Esophagus muscularis mucosa (tissue), 4 donors: ENCODE data around the gene RPS6KA5. TPM values are rescaled to one million over a fixed set of nuclear protein-coding genes. Genes with fewer than 3 reads are reported as not detected.
"Not testable (repeated sequence)": the region's sequence is repeated elsewhere in the genome, so short reads cannot be mapped to it uniquely, and the experiment has no call there.

Experiments
- DNase-seq: peaks from one replicate; pipeline ENCODE4 v3.0.0-alpha.2; 2017; ENCODE audit errors: extremely low spot score
- H3K27ac ChIP-seq, 4 donors: fragments of 200-600 bp; sonication (generic); replicated peaks in 1 of 4; 1 replicate in 3 of 4; 2 replicates in 1 of 4; pipeline ENCODE4 v1.5.1; 2016 to 2019; ENCODE audit warnings: mild to moderate bottlenecking in 1 of 4
- H3K27me3 ChIP-seq, 4 donors: fragments of 200-600 bp; sonication (generic); one replicate each; pipeline versions ENCODE4 v1.5.1 to v1.6.0; 2016 to 2019
- H3K36me3 ChIP-seq, 4 donors: fragments of 200-600 bp; sonication (generic); one replicate each; pipeline ENCODE4 v1.5.1; 2016 to 2019
- H3K4me1 ChIP-seq, 4 donors: fragments of 200-600 bp; sonication (generic); one replicate each; pipeline ENCODE4 v1.5.1; 2016 to 2019
- H3K4me3 ChIP-seq, 4 donors: fragments of 200-600 bp; sonication (generic); 1 replicate in 2 of 4; 2 replicates in 2 of 4; pipeline ENCODE4 v1.5.1; 2016 to 2019; ENCODE audit warnings: mild to moderate bottlenecking in 4 of 4, moderate library complexity in 1 of 4
- H3K9me3 ChIP-seq, 4 donors: fragments of 200-600 bp; sonication (generic); 1 replicate in 3 of 4; 2 replicates in 1 of 4; pipeline ENCODE4 v1.5.1; 2016 to 2019
- CTCF ChIP-seq, 3 experiments: fragments of 200-600 bp in 2 of 3; fragments of 450-650 bp in 1 of 3; sonication (generic) in 2 of 3; IDR thresholded peaks; one replicate each; pipeline ENCODE4 v1.5.1; 2017 to 2019; ENCODE audit warnings: antibody characterized with exemption in 3 of 3, mild to moderate bottlenecking in 2 of 3, moderate library complexity in 1 of 3
- EP300 ChIP-seq: sonication (generic); formaldehyde crosslinking; IDR thresholded peaks from one replicate; pipeline ENCODE4 v1.6.1; 2017; ENCODE audit warnings: antibody characterized with exemption
- POLR2A ChIP-seq: fragments of 450-650 bp; IDR thresholded peaks from one replicate; pipeline ENCODE4 v1.6.1; 2017; ENCODE audit warnings: antibody characterized with exemption, moderate library complexity, mild to moderate bottlenecking, low read depth
- POLR2AphosphoS5 ChIP-seq, 2 donors: sonication (generic); formaldehyde crosslinking; IDR thresholded peaks; one replicate each; pipeline ENCODE4 v1.6.1; 2017; ENCODE audit warnings: antibody characterized with exemption in 2 of 2
- WGBS: methylation state at CpG from one replicate; pipeline ENCODE4 v1.1.5; 2018; 5-methylcytosine and 5-hydroxymethylcytosine counted together
- intact Hi-C: fragments of 100-400 bp; cut with DNase I; formaldehyde crosslinking; loops from one replicate; pipeline ENCODE4 v1.15.1; 2023
- total RNA-seq, 4 donors: library from RNA; depleted of rRNA; stranded (reverse); fragments of >200 nt; gene quantifications; one replicate each; pipeline versions ENCODE4 v1.1.0 to v1.2.1, GENCODE V29; 2016

The RPS6KA5 gene
- total RNA-seq, 4 donors from 2014 or later, result 30.8 to 40.6 (median 35.0) TPM

- Histone ChIP-seq H3K27ac (no peak overlapping the region), H3K27me3 (no peaks in the 10 kb centered on the region), H3K4me3 (no peak overlapping the region), H3K9me3 (no peaks in the 10 kb centered on the region), H3K36me3 (peaks cover 0 to 10% (median 2%) of the 10 kb centered on the region in 4 donors), H3K4me1 (peaks cover 0 to 18% (median 15%) of the 10 kb centered on the region in 4 donors)
- WGBS, result 100% methylated on average over 2 of the region's 2 CpGs
- no peak for DNase-seq
- intact Hi-C loops, result no loop called here
- no peak for TF ChIP-seq POLR2A
- TF ChIP-seq POLR2AphosphoS5 (IDR thresholded peaks at IDR 0.05), result no peak
- no peak for TF ChIP-seq EP300
- TF ChIP-seq CTCF (IDR thresholded peaks at IDR 0.05), result no peak
These were observed 195.7 kb downstream of the RPS6KA5 start for GRCh38 chr14:90864741-90865140.

GRCh38 chr14:90858511-90858910, 201.9 kb downstream of the RPS6KA5 start:
- DNase-seq, result no peak
- no peaks in the 10 kb centered on the region for H3K27me3 ChIP-seq
- no peaks in the 10 kb centered on the region for H3K36me3 ChIP-seq
- H3K4me1 ChIP-seq, result no peaks in the 10 kb centered on the region
- 87% methylated on average over 5 of the region's 5 CpGs for WGBS
- peak overlapping the region in 1 of 4 donors; percentile 31 for H3K4me3 ChIP-seq
- intact Hi-C loops, result no loop called here
- H3K9me3 ChIP-seq, result no peaks in the 10 kb centered on the region
- no peak overlapping the region for H3K27ac ChIP-seq
- no peak for TF ChIP-seq CTCF (IDR thresholded peaks at IDR 0.05)
- no peak for TF ChIP-seq POLR2A
- TF ChIP-seq POLR2AphosphoS5 (IDR thresholded peaks at IDR 0.05), result no peak
- TF ChIP-seq EP300, result no peak

- no peak for DNase-seq
- intact Hi-C loops, result no loop called here
- peak overlapping the region in 1 of 4 donors; percentile 31 for H3K4me3 ChIP-seq
- WGBS, result 82% methylated on average over 6 of the region's 6 CpGs
- H3K9me3 ChIP-seq, result no peaks in the 10 kb centered on the region
- no peaks in the 10 kb centered on the region for H3K27me3 ChIP-seq
- H3K27ac ChIP-seq, result no peak overlapping the region
- H3K4me1 ChIP-seq, result no peaks in the 10 kb centered on the region
- TF ChIP-seq CTCF (IDR thresholded peaks at IDR 0.05), result no peak
- no peak for TF ChIP-seq POLR2AphosphoS5 (IDR thresholded peaks at IDR 0.05)
- TF ChIP-seq EP300, result no peak
- TF ChIP-seq POLR2A, result no peak
- H3K36me3 ChIP-seq, result no peaks in the 10 kb centered on the region
These were observed 202.6 kb downstream of the RPS6KA5 start for GRCh38 chr14:90857866-90858265.

GRCh38 chr14:90856115-90856514, 204.3 kb downstream of the RPS6KA5 start:
- DNase-seq, H3K36me3 ChIP-seq, H3K27me3 ChIP-seq, intact Hi-C loops, H3K4me1 ChIP-seq, H3K9me3 ChIP-seq, H3K4me3 ChIP-seq, H3K27ac ChIP-seq: not testable (repeated sequence)
- WGBS, result 88% methylated on average over 5 of the region's 5 CpGs

- Histone ChIP-seq H3K4me1 (peaks cover 0 to 13% (median 5%) of the 10 kb centered on the region in 4 donors), H3K27ac (no peak overlapping the region), H3K27me3 (no peaks in the 10 kb centered on the region), H3K36me3 (peaks cover 0 to 13% (median 0%) of the 10 kb centered on the region in 4 donors), H3K9me3 (no peaks in the 10 kb centered on the region), H3K4me3 (no peak overlapping the region)
- DNase-seq, result no peak
- intact Hi-C loops, result no loop called here
- TF ChIP-seq CTCF (IDR thresholded peaks at IDR 0.05) (no peak), POLR2A (no peak), POLR2AphosphoS5 (IDR thresholded peaks at IDR 0.05) (no peak), EP300 (no peak)
These were observed 207.3 kb downstream of the RPS6KA5 start for GRCh38 chr14:90853116-90853515.
